PC-9 (cell line): ENCODE data around the gene SRGAP1. TPM values are rescaled to one million over a fixed set of nuclear protein-coding genes. Genes with fewer than 3 reads are reported as not detected.
A peak's percentile ranks its signal among the peaks of the same experiment; 100 is the strongest.
"Not testable (repeated sequence)": the region's sequence is repeated elsewhere in the genome, so short reads cannot be mapped to it uniquely, and the experiment has no call there.

ENCODE experiments used
- BruUV-seq: library from RNA; stranded (reverse); fragments of 400-500 nt; replicated peaks from 2 replicates; lab custom pipeline; 2021; lab: Mats Ljungman, UMichigan
- CTCF ChIA-PET: fragments of 300-600 bp; sonication (Branson Sonifier 250); formaldehyde crosslinking; loops from one replicate; lab custom pipeline; 2022; ENCODE audit warnings: antibody characterized with exemption; lab: Charles Lee
- POLR2A ChIA-PET: fragments of 300-600 bp; sonication (Branson Sonifier 250); formaldehyde crosslinking; loops from one replicate; lab custom pipeline; 2022; ENCODE audit warnings: antibody characterized with exemption; ENCODE audit not compliant: unreplicated experiment; lab: Charles Lee
- DNase-seq, 2 experiments: peaks; one replicate each; pipeline versions ENCODE4 v3.0.0 to v3.0.0-alpha.2; 2015 to 2022; ENCODE audit warnings: mixed read lengths in 1 of 2
- H2AFZ ChIP-seq: fragments of 200-600 bp; sonication (generic); 2 replicates; pipeline ENCODE4 v1.8.1; 2017; ENCODE audit warnings: antibody characterized with exemption
- H3F3A ChIP-seq: fragments of 200-600 bp; sonication (generic); 2 replicates; pipeline ENCODE4 v1.8.1; 2017; ENCODE audit warnings: antibody characterized with exemption, mild to moderate bottlenecking, low read depth; ENCODE audit not compliant: insufficient read depth
- H3K27ac ChIP-seq: fragments of 200-600 bp; sonication (generic); 2 replicates; pipeline ENCODE4 v1.6.1; 2016; ENCODE audit warnings: mixed run types
- H3K27me3 ChIP-seq: fragments of 200-600 bp; sonication (generic); 2 replicates; pipeline ENCODE4 v1.6.1; 2016; ENCODE audit warnings: low read depth, mixed run types; ENCODE audit not compliant: insufficient read depth
- H3K36me3 ChIP-seq: fragments of 200-600 bp; sonication (generic); 2 replicates; pipeline ENCODE4 v1.6.1; 2016; ENCODE audit warnings: low read depth, mixed run types
- H3K4me1 ChIP-seq: fragments of 200-600 bp; sonication (generic); replicated peaks from 2 replicates; pipeline ENCODE4 v1.6.1; 2016; ENCODE audit warnings: mixed run types; ENCODE audit not compliant: insufficient read depth
- H3K4me2 ChIP-seq: fragments of 200-600 bp; sonication (generic); 2 replicates; pipeline ENCODE4 v1.6.1; 2017; ENCODE audit warnings: mixed run types
- H3K4me3 ChIP-seq: fragments of 200-600 bp; sonication (generic); 2 replicates; pipeline ENCODE4 v1.6.1; 2016; ENCODE audit warnings: mixed run types
- H3K79me2 ChIP-seq: fragments of 200-600 bp; sonication (generic); 2 replicates; pipeline ENCODE4 v1.6.1; 2017; ENCODE audit warnings: low read depth, mixed run types
- H3K9me2 ChIP-seq: fragments of 200-600 bp; sonication (generic); 2 replicates; pipeline ENCODE4 v1.8.1; 2017; ENCODE audit warnings: mild to moderate bottlenecking; ENCODE audit not compliant: insufficient read depth
- H3K9me3 ChIP-seq: fragments of 200-600 bp; sonication (generic); 2 replicates; pipeline ENCODE4 v1.8.1; 2016; ENCODE audit warnings: low read depth; ENCODE audit not compliant: insufficient read depth
- H4K20me1 ChIP-seq: fragments of 200-600 bp; sonication (generic); 2 replicates; pipeline ENCODE4 v1.8.1; 2017; ENCODE audit not compliant: insufficient read depth
- EZH2 ChIP-seq: fragments of 200-600 bp; sonication (generic); IDR thresholded peaks from 2 replicates; pipeline ENCODE4 v1.8.0; 2017; ENCODE audit warnings: antibody characterized with exemption, low read depth
- intact Hi-C: fragments of 100-400 bp; cut with micrococcal nuclease; formaldehyde crosslinking; loops from one replicate; pipeline ENCODE4 v1.10.0; 2022; ENCODE audit not compliant: unreplicated experiment
- total RNA-seq: library from RNA; stranded (reverse); gene quantifications from 2 replicates; pipeline ENCODE4 v1.2.3, GENCODE V29; 2021
- TF ChIP-seq, protein P1 (sequence below): fragments of 200-600 bp; sonication (generic); conservative IDR thresholded peaks from 2 replicates; pipeline ENCODE4 v1.6.1; 2017; ENCODE audit warnings: mixed run types, antibody characterized with exemption, mild to moderate bottlenecking, moderate library complexity

The SRGAP1 gene
- total RNA-seq, 1 experiment from 2014 or later: 24.5 TPM

GRCh38 chr12:63876980-63877379, 32.5 kb downstream of the SRGAP1 start:
- Histone ChIP-seq H3K4me3 (no peak overlapping the region), H3K9me2 (no peaks in the 10 kb centered on the region; the same call in 1 of the 2 replicates), H3K79me2 (peaks cover 96% of the 10 kb centered on the region), H3K9me3 (0 out of 2 replicates have a peak, but pooled peaks cover 3% of the 10 kb centered on the region), H3K27ac (peak overlapping the region; percentile 76), H4K20me1 (no peaks in the 10 kb centered on the region), H3K27me3 (no peaks in the 10 kb centered on the region), H2AFZ (no peak overlapping the region), H3K4me1 (peaks cover 39% of the 10 kb centered on the region), H3K36me3 (no peaks in the 10 kb centered on the region; the same call in 1 of the 2 replicates), H3K4me2 (peak overlapping the region; percentile 54), H3F3A (peaks cover 18% of the 10 kb centered on the region)
- DNase-seq: no peak
- BruUV-seq: no TSS peak
- POLR2A ChIA-PET: interaction anchor here (0.6 kb wide), 1 partner anchor 41 kb away, joined by 6 read pairs; no protein-coding TSS in a partner anchor
- CTCF ChIA-PET: no interaction called here
- no peak for TF ChIP-seq EZH2
- TF ChIP-seq, protein P1, sequence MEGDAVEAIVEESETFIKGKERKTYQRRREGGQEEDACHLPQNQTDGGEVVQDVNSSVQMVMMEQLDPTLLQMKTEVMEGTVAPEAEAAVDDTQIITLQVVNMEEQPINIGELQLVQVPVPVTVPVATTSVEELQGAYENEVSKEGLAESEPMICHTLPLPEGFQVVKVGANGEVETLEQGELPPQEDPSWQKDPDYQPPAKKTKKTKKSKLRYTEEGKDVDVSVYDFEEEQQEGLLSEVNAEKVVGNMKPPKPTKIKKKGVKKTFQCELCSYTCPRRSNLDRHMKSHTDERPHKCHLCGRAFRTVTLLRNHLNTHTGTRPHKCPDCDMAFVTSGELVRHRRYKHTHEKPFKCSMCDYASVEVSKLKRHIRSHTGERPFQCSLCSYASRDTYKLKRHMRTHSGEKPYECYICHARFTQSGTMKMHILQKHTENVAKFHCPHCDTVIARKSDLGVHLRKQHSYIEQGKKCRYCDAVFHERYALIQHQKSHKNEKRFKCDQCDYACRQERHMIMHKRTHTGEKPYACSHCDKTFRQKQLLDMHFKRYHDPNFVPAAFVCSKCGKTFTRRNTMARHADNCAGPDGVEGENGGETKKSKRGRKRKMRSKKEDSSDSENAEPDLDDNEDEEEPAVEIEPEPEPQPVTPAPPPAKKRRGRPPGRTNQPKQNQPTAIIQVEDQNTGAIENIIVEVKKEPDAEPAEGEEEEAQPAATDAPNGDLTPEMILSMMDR: no peak
- intact Hi-C loops: loop anchor here (1.0 to 2.0 kb wide), 3 partner anchors 14 to 41 kb away; no protein-coding TSS in a partner anchor

GRCh38 chr12:63877693-63878092, 33.2 kb downstream of the SRGAP1 start:
- H3K79me2 ChIP-seq: peaks cover 96% of the 10 kb centered on the region

DNA sequence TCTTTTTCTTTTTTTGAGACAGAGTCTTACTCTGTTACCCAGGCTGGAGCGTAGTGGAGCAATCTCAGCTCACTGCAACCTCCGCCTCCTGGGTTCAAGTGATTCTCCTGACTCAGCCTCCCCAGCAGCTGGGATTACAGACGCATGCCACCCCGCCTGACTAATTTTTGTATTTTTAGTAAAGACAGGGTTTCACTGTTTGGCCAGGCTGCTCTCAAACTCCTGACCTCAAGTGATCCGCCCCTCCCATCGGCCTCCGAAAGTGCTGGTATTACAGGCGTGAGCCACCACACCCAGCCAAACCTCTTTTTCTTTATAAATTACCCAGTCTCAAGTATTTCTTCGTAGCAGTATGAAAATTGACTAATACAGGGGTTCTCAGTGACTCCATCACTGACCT, 35.7 kb downstream of the SRGAP1 start:
- H3K27me3 ChIP-seq, DNase-seq, BruUV-seq, H4K20me1 ChIP-seq, H3K4me2 ChIP-seq, H2AFZ ChIP-seq, CTCF ChIA-PET, H3K27ac ChIP-seq, POLR2A ChIA-PET, H3K9me3 ChIP-seq, H3K4me3 ChIP-seq, H3K9me2 ChIP-seq, intact Hi-C loops, H3K36me3 ChIP-seq: not testable (repeated sequence)
- Histone ChIP-seq H3F3A (peaks cover 18% of the 10 kb centered on the region), H3K79me2 (peaks cover 93% of the 10 kb centered on the region), H3K4me1 (peaks cover 35% of the 10 kb centered on the region)

More at GRCh38 chr12:63877693-63878092, 33.2 kb downstream of the SRGAP1 start:
- H3K9me2 ChIP-seq: no peaks in the 10 kb centered on the region; the same call in 1 of the 2 replicates
- ChIA-PET POLR2A (interaction anchor here (0.6 kb wide), 2 partner anchors 14 to 640 kb away, joined by 3 to 5 read pairs; no protein-coding TSS in a partner anchor), CTCF (no interaction called here)
- H3K4me1 ChIP-seq: peaks cover 39% of the 10 kb centered on the region
- H3K36me3 ChIP-seq: no peaks in the 10 kb centered on the region; the same call in 1 of the 2 replicates
- DNase-seq: peak; percentile 47 to 90
- TF ChIP-seq, protein P1: no peak
- TF ChIP-seq EZH2: no peak
- no peak overlapping the region for H3K4me3 ChIP-seq
- peak overlapping the region; percentile 54 for H3K4me2 ChIP-seq
- H3K27me3 ChIP-seq: no peaks in the 10 kb centered on the region
- intact Hi-C loops: loop anchor here (1.0 to 2.0 kb wide), 3 partner anchors 15 to 41 kb away; no protein-coding TSS in a partner anchor
- H3K27ac ChIP-seq: peak overlapping the region; percentile 76
- peaks cover 18% of the 10 kb centered on the region for H3F3A ChIP-seq
- BruUV-seq: no TSS peak
- no peaks in the 10 kb centered on the region for H4K20me1 ChIP-seq
- 0 out of 2 replicates have a peak, but pooled peaks cover 3% of the 10 kb centered on the region for H3K9me3 ChIP-seq
- H2AFZ ChIP-seq: no peak overlapping the region
